ENCODE measurements around the gene OR2C3. TPM values are rescaled to one million over a fixed set of nuclear protein-coding genes. Genes with fewer than 3 reads are reported as not detected.

The OR2C3 gene
- polyA plus RNA-seq, 3 donors: 0.01 TPM; not detected in 2

DNA sequence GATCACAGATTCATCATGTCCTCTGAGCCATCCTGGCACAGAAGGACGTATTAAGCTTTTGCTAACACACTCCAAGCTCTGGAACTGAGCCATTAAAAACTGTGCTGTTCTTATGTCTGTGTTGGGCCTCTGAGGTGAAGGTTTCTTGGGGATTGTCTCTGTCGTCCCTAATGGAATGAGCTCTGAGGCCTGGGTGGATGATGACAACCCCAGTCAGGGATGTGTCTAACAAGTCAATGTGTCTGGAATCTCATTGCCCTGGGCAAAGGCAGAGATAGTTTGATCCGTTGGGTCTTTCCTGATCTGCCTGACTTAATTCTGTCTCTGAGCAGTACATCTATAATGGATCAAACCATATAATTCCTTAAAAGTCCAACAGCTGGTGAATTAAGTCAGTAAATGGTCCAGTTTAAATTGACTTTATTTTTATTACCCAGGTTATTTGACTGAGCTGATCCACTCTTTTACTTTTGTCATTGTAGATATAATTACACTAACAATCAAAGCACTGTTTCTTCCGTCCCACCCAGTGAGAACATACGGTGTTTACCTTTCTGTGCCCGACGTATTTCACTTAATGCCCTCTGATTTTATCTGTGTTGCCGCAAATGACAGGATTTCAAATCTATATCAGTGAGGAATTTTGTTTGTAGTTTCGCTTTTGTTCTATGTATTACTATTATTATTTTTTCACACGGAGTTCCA is 39.5 kb downstream of the OR2C3 start:
- Histone ChIP-seq H3K27ac (ENCODE audit: low read depth in 1 of 2, low read length in 2 of 2) (no peak overlapping the region), H3K4me1 (ENCODE audit: control insufficient read depth in 1 of 2, insufficient read depth in 2 of 2, low read length in 2 of 2) (peaks cover 46 to 61% of the 10 kb centered on the region in 2 donors), H2AFZ (ENCODE audit: insufficient read depth, low read depth, low read length, poor library complexity, severe bottlenecking) (no peak overlapping the region), H3K36me3 (replicated peaks in 1 of 2; ENCODE audit: control insufficient read depth in 1 of 2, insufficient read depth in 2 of 2, low read length in 2 of 2) (no peaks in the 10 kb centered on the region), H3K4me3 (replicated peaks in 1 of 3; ENCODE audit: low read depth in 2 of 3, low read length in 3 of 3) (no peak overlapping the region), H3K9ac (ENCODE audit: insufficient read depth, low read length, poor library complexity, severe bottlenecking) (no peak overlapping the region), H3K27me3 (ENCODE audit: control insufficient read depth in 2 of 2, insufficient read depth in 2 of 2, low read length in 2 of 2) (no peaks in the 10 kb centered on the region), H3K4me2 (replicated peaks; ENCODE audit: extremely low read depth, low read length, poor library complexity, severe bottlenecking) (no peak overlapping the region), H3K9me3 (replicated peaks in 1 of 2; ENCODE audit: control insufficient read depth in 1 of 2, insufficient read depth in 1 of 2, low read length in 2 of 2) (no peaks in the 10 kb centered on the region), H4K20me1 (ENCODE audit: insufficient read depth, low read length) (no peaks in the 10 kb centered on the region), H3K79me2 (ENCODE audit: insufficient read depth, low read length) (no peaks in the 10 kb centered on the region)
- Mint-ChIP-seq H3K27me3 (ENCODE audit: low read depth in 3 of 3) (peaks cover 0 to 1% (median 0%) of the 10 kb centered on the region in 3 donors), H3K27ac (peak overlapping the region in 1 of 7 donors; percentile 53), H3K4me1 (peaks cover 54% of the 10 kb centered on the region), H3K9me3 (peaks cover 0 to 6% (median 2%) of the 10 kb centered on the region in 7 donors), H3K4me3 (no peak overlapping the region), H3K36me3 (no peaks in the 10 kb centered on the region)
- 100% methylated on average over 3 of the region's 10 CpGs for WGBS (ENCODE audit: insufficient coverage)
- intact Hi-C loops (cut with micrococcal nuclease): no loop called here
- DNase-seq: no peak
- TF ChIP-seq, protein P1, sequence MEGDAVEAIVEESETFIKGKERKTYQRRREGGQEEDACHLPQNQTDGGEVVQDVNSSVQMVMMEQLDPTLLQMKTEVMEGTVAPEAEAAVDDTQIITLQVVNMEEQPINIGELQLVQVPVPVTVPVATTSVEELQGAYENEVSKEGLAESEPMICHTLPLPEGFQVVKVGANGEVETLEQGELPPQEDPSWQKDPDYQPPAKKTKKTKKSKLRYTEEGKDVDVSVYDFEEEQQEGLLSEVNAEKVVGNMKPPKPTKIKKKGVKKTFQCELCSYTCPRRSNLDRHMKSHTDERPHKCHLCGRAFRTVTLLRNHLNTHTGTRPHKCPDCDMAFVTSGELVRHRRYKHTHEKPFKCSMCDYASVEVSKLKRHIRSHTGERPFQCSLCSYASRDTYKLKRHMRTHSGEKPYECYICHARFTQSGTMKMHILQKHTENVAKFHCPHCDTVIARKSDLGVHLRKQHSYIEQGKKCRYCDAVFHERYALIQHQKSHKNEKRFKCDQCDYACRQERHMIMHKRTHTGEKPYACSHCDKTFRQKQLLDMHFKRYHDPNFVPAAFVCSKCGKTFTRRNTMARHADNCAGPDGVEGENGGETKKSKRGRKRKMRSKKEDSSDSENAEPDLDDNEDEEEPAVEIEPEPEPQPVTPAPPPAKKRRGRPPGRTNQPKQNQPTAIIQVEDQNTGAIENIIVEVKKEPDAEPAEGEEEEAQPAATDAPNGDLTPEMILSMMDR (IDR thresholded peaks at IDR 0.05): no peak

DNA sequence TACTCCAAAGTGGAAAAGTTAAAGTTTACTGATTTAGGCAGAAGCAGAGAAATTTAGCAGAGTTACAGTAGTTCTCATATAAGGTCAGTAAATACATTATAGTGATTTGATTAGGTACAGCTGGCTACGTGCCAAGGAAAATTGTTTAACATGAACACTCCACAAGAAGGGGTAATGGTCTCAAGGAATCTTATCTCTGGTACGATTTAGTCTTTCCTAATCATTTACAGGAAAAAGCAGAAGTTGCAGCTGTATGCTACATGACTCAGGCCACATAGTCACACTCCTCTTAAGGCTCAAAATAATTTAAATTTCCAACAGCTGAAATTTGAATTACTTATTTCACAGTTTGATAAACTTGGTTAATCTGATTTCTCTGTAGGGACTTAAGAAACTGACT is 41.5 kb downstream of the OR2C3 start:
- peak overlapping the region in 1 of 2 donors; percentile 68 for H3K27ac ChIP-seq (ENCODE audit: low read depth in 1 of 2, low read length in 2 of 2)
- TF ChIP-seq, protein P1 (IDR thresholded peaks at IDR 0.05): no peak
- WGBS (ENCODE audit: insufficient coverage): no CpG with 5 or more reads among the region's 2 CpGs
- no peaks in the 10 kb centered on the region for H3K79me2 ChIP-seq (ENCODE audit: insufficient read depth, low read length)
- DNase-seq: peak; percentile 70 to 90 (median 85)
- H3K36me3 ChIP-seq (replicated peaks in 1 of 2; ENCODE audit: control insufficient read depth in 1 of 2, insufficient read depth in 2 of 2, low read length in 2 of 2): no peaks in the 10 kb centered on the region
- H2AFZ ChIP-seq (ENCODE audit: insufficient read depth, low read depth, low read length, poor library complexity, severe bottlenecking): no peak overlapping the region
- peak overlapping the region; percentile 33 for H3K4me2 ChIP-seq (replicated peaks; ENCODE audit: extremely low read depth, low read length, poor library complexity, severe bottlenecking)
- no peaks in the 10 kb centered on the region for H4K20me1 ChIP-seq (ENCODE audit: insufficient read depth, low read length)
- H3K9ac ChIP-seq (ENCODE audit: insufficient read depth, low read length, poor library complexity, severe bottlenecking): no peak overlapping the region
- Mint-ChIP-seq H3K9me3 (peaks cover 0 to 6% (median 2%) of the 10 kb centered on the region in 7 donors), H3K4me3 (no peak overlapping the region), H3K4me1 (peaks cover 37% of the 10 kb centered on the region), H3K27me3 (ENCODE audit: low read depth in 3 of 3) (peaks cover 0 to 4% (median 0%) of the 10 kb centered on the region in 3 donors), H3K27ac (peak overlapping the region; percentile 55 to 95 (median 87)), H3K36me3 (no peaks in the 10 kb centered on the region)
- no peaks in the 10 kb centered on the region for H3K9me3 ChIP-seq (replicated peaks in 1 of 2; ENCODE audit: control insufficient read depth in 1 of 2, insufficient read depth in 1 of 2, low read length in 2 of 2)
- H3K4me3 ChIP-seq (replicated peaks in 1 of 3; ENCODE audit: low read depth in 2 of 3, low read length in 3 of 3): no peak overlapping the region
- peaks cover 29 to 41% of the 10 kb centered on the region in 2 donors for H3K4me1 ChIP-seq (ENCODE audit: control insufficient read depth in 1 of 2, insufficient read depth in 2 of 2, low read length in 2 of 2)
- intact Hi-C loops (cut with micrococcal nuclease): no loop called here
- H3K27me3 ChIP-seq (ENCODE audit: control insufficient read depth in 2 of 2, insufficient read depth in 2 of 2, low read length in 2 of 2): no peaks in the 10 kb centered on the region
